Measurements from ENCODE around the gene CTPS2.

Gene CTPS2

GRCh38 chrX:16662402-16662801, 50.1 kb downstream of the CTPS2 start:
- no peaks in the 10 kb centered on the region for H3F3A ChIP-seq (ENCODE audit: insufficient read depth, low read length)
- H3K4me2 ChIP-seq (ENCODE audit: low read length) = no peak overlapping the region
- H2AFZ ChIP-seq (ENCODE audit: low read length) = no peak overlapping the region
- H3K4me3 ChIP-seq (ENCODE audit: low read depth, low read length, poor library complexity, severe bottlenecking) = no peak overlapping the region
- H4K20me1 ChIP-seq (ENCODE audit: insufficient read depth, low read length) = no peaks in the 10 kb centered on the region
- TF ChIP-seq, protein P1, sequence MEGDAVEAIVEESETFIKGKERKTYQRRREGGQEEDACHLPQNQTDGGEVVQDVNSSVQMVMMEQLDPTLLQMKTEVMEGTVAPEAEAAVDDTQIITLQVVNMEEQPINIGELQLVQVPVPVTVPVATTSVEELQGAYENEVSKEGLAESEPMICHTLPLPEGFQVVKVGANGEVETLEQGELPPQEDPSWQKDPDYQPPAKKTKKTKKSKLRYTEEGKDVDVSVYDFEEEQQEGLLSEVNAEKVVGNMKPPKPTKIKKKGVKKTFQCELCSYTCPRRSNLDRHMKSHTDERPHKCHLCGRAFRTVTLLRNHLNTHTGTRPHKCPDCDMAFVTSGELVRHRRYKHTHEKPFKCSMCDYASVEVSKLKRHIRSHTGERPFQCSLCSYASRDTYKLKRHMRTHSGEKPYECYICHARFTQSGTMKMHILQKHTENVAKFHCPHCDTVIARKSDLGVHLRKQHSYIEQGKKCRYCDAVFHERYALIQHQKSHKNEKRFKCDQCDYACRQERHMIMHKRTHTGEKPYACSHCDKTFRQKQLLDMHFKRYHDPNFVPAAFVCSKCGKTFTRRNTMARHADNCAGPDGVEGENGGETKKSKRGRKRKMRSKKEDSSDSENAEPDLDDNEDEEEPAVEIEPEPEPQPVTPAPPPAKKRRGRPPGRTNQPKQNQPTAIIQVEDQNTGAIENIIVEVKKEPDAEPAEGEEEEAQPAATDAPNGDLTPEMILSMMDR (IDR thresholded peaks at IDR 0.05; ENCODE audit: low read length) = no peak
- no peak for TF ChIP-seq EZH2 (IDR thresholded peaks at IDR 0.05; ENCODE audit: borderline replicate concordance, low read length)
- no peaks in the 10 kb centered on the region for H3K4me1 ChIP-seq (ENCODE audit: insufficient read depth, low read length, severe bottlenecking)
- H3K79me2 ChIP-seq (ENCODE audit: insufficient read depth, low read length) = no peaks in the 10 kb centered on the region
- no peak overlapping the region for H3K9ac ChIP-seq (ENCODE audit: low read length)
- H3K36me3 ChIP-seq (ENCODE audit: insufficient read depth, low read length) = peaks cover 42% of the 10 kb centered on the region
- no peaks in the 10 kb centered on the region for H3K9me3 ChIP-seq (ENCODE audit: low read length)
- H3K9me2 ChIP-seq (ENCODE audit: low read depth, low read length) = no peaks in the 10 kb centered on the region
- H3K27me3 ChIP-seq (ENCODE audit: insufficient read depth, low read length) = no peaks in the 10 kb centered on the region
- no peak overlapping the region for H3K27ac ChIP-seq (ENCODE audit: low read depth, low read length, poor library complexity, severe bottlenecking)

- no peak overlapping the region for H3K4me3 ChIP-seq (ENCODE audit: low read depth, low read length, poor library complexity, severe bottlenecking)
- no peaks in the 10 kb centered on the region for H4K20me1 ChIP-seq (ENCODE audit: insufficient read depth, low read length)
- no peaks in the 10 kb centered on the region for H3K79me2 ChIP-seq (ENCODE audit: insufficient read depth, low read length)
- no peak overlapping the region for H3K4me2 ChIP-seq (ENCODE audit: low read length)
- no peaks in the 10 kb centered on the region for H3K9me2 ChIP-seq (ENCODE audit: low read depth, low read length)
- peaks cover 36% of the 10 kb centered on the region for H3K36me3 ChIP-seq (ENCODE audit: insufficient read depth, low read length)
- H3K9me3 ChIP-seq (ENCODE audit: low read length) = no peaks in the 10 kb centered on the region
- no peaks in the 10 kb centered on the region for H3K4me1 ChIP-seq (ENCODE audit: insufficient read depth, low read length, severe bottlenecking)
- no peak for TF ChIP-seq EZH2 (IDR thresholded peaks at IDR 0.05; ENCODE audit: borderline replicate concordance, low read length)
- TF ChIP-seq, protein P1 (IDR thresholded peaks at IDR 0.05; ENCODE audit: low read length) = no peak
- no peak overlapping the region for H3K9ac ChIP-seq (ENCODE audit: low read length)
- no peaks in the 10 kb centered on the region for H3F3A ChIP-seq (ENCODE audit: insufficient read depth, low read length)
- no peaks in the 10 kb centered on the region for H3K27me3 ChIP-seq (ENCODE audit: insufficient read depth, low read length)
- no peak overlapping the region for H2AFZ ChIP-seq (ENCODE audit: low read length)
- no peak overlapping the region for H3K27ac ChIP-seq (ENCODE audit: low read depth, low read length, poor library complexity, severe bottlenecking)
These were observed 51.0 kb downstream of the CTPS2 start for GRCh38 chrX:16661495-16661894.

- Histone ChIP-seq H3K36me3 (ENCODE audit: insufficient read depth, low read length) (peaks cover 18% of the 10 kb centered on the region), H2AFZ (ENCODE audit: low read length) (no peak overlapping the region), H3K79me2 (ENCODE audit: insufficient read depth, low read length) (no peaks in the 10 kb centered on the region), H3K9me3 (ENCODE audit: low read length) (no peaks in the 10 kb centered on the region), H3K9ac (ENCODE audit: low read length) (no peak overlapping the region), H4K20me1 (ENCODE audit: insufficient read depth, low read length) (no peaks in the 10 kb centered on the region), H3K4me2 (ENCODE audit: low read length) (no peak overlapping the region), H3K27me3 (ENCODE audit: insufficient read depth, low read length) (no peaks in the 10 kb centered on the region), H3K4me3 (ENCODE audit: low read depth, low read length, poor library complexity, severe bottlenecking) (no peak overlapping the region), H3K4me1 (ENCODE audit: insufficient read depth, low read length, severe bottlenecking) (no peaks in the 10 kb centered on the region), H3K9me2 (ENCODE audit: low read depth, low read length) (no peaks in the 10 kb centered on the region), H3K27ac (ENCODE audit: low read depth, low read length, poor library complexity, severe bottlenecking) (no peak overlapping the region), H3F3A (ENCODE audit: insufficient read depth, low read length) (no peaks in the 10 kb centered on the region)
- TF ChIP-seq EZH2 (IDR thresholded peaks at IDR 0.05; ENCODE audit: borderline replicate concordance, low read length) = no peak
- TF ChIP-seq, protein P1 (IDR thresholded peaks at IDR 0.05; ENCODE audit: low read length) = no peak
These were observed 53.1 kb downstream of the CTPS2 start for GRCh38 chrX:16659321-16659720.

Measured in OCI-LY1 (cell line).